HPDE6-E6E7 (cell line): Measurements from ENCODE around the gene PPP1R12A.
"Not testable (repeated sequence)": the region's sequence is repeated elsewhere in the genome, so short reads cannot be mapped to it uniquely, and the experiment has no call there.

Experiments
- DNase-seq: peaks from one replicate; pipeline ENCODE4 v3.0.0; 2011; ENCODE audit warnings: missing footprints; ENCODE audit errors: extremely low spot score

Gene PPP1R12A

GRCh38 chr12:79842630-79843029, 92.3 kb downstream of the PPP1R12A start:
- no peak for DNase-seq

- DNase-seq, result no peak
Measured at GRCh38 chr12:79841878-79842265, 93.0 kb downstream of the PPP1R12A start.

- no peak for DNase-seq
Measured at GRCh38 chr12:79841248-79841877, 93.5 kb downstream of the PPP1R12A start.

- no peak for DNase-seq
Measured at GRCh38 chr12:79838359-79838758, 96.5 kb downstream of the PPP1R12A start.

- DNase-seq, result no peak
Measured at GRCh38 chr12:79837575-79837974, 97.3 kb downstream of the PPP1R12A start.

- DNase-seq, result no peak
Measured at GRCh38 chr12:79835377-79835843, 99.5 kb downstream of the PPP1R12A start.

- DNase-seq, result no peak
Measured at GRCh38 chr12:79834712-79835376, 100.1 kb downstream of the PPP1R12A start.

GRCh38 chr12:79830440-79830839, 104.5 kb downstream of the PPP1R12A start:
- no peak for DNase-seq

- no peak for DNase-seq
Measured at GRCh38 chr12:79828924-79829323, 106.0 kb downstream of the PPP1R12A start.

- DNase-seq, result no peak
Measured at GRCh38 chr12:79827484-79827883, 107.4 kb downstream of the PPP1R12A start.

GRCh38 chr12:79826267-79827128, 108.4 kb downstream of the PPP1R12A start:
- DNase-seq, result no peak

GRCh38 chr12:79822475-79822874, 112.4 kb downstream of the PPP1R12A start:
- DNase-seq, result no peak

- DNase-seq, result no peak
Measured at GRCh38 chr12:79818856-79819255, 116.0 kb downstream of the PPP1R12A start.

- DNase-seq, result not testable (repeated sequence)
Measured at GRCh38 chr12:79784366-79785065, 150.4 kb downstream of the PPP1R12A start.

- DNase-seq, result no peak
Measured at GRCh38 chr12:79782172-79782900, 152.6 kb downstream of the PPP1R12A start.

GRCh38 chr12:79778802-79779448, 156.0 kb downstream of the PPP1R12A start:
- DNase-seq, result no peak

- no peak for DNase-seq
Measured at GRCh38 chr12:79776111-79776510, 158.8 kb downstream of the PPP1R12A start.

- DNase-seq, result no peak
Measured at GRCh38 chr12:79775355-79776027, 159.4 kb downstream of the PPP1R12A start.

GRCh38 chr12:79773896-79774295, 161.0 kb downstream of the PPP1R12A start:
- DNase-seq, result no peak

- no peak for DNase-seq
Measured at GRCh38 chr12:79769860-79770485, 164.9 kb downstream of the PPP1R12A start.
